OCI-LY7 (cell line): Measurements from ENCODE around the gene HLA-B. TPM values are rescaled to one million over a fixed set of nuclear protein-coding genes. Genes with fewer than 3 reads are reported as not detected.

Source experiments
- BruUV-seq: library from RNA; stranded (reverse); fragments of 400-500 nt; replicated peaks from 2 replicates; lab custom pipeline; 2021; lab: Mats Ljungman, UMichigan
- CTCF ChIA-PET: fragments of 300-600 bp; sonication (Branson Sonifier 250); formaldehyde crosslinking; loops from one replicate; lab custom pipeline; 2022; ENCODE audit warnings: antibody characterized with exemption; ENCODE audit not compliant: unreplicated experiment; lab: Charles Lee
- POLR2A ChIA-PET: fragments of 300-600 bp; sonication (Branson Sonifier 250); formaldehyde crosslinking; loops from one replicate; lab custom pipeline; 2022; ENCODE audit warnings: antibody characterized with exemption; lab: Charles Lee
- DNase-seq: peaks from one replicate; pipeline ENCODE4 v3.0.0-alpha.2; 2015; ENCODE audit warnings: low spot score
- H2AFZ ChIP-seq: fragments of 200-600 bp; sonication (generic), shearing (Covaris generic); 2 replicates; pipeline ENCODE4 v1.6.1; 2014; ENCODE audit warnings: mild to moderate bottlenecking, antibody characterized with exemption, low read length, moderate library complexity
- H3K27ac ChIP-seq: fragments of 200-600 bp; sonication (generic); 2 replicates; pipeline ENCODE4 v1.5.1; 2014; ENCODE audit warnings: mixed run types, low read depth, mild to moderate bottlenecking, moderate library complexity, low read length, inconsistent platforms; ENCODE audit not compliant: poor library complexity, severe bottlenecking
- H3K36me3 ChIP-seq: fragments of 200-600 bp; sonication (generic); 2 replicates; pipeline ENCODE4 v1.6.1; 2014; ENCODE audit warnings: mild to moderate bottlenecking, antibody characterized with exemption, low read length, moderate library complexity, mixed read lengths; ENCODE audit not compliant: insufficient read depth
- H3K4me1 ChIP-seq: fragments of 200-600 bp; sonication (generic); 2 replicates; pipeline ENCODE4 v1.5.1; 2014; ENCODE audit warnings: mild to moderate bottlenecking, low read length; ENCODE audit not compliant: insufficient read depth, poor library complexity, severe bottlenecking
- H3K4me2 ChIP-seq: fragments of 200-600 bp; sonication (generic); 2 replicates; pipeline ENCODE4 v1.6.1; 2014; ENCODE audit warnings: mild to moderate bottlenecking, low read length
- H3K4me3 ChIP-seq: fragments of 200-600 bp; sonication (generic); 2 replicates; pipeline ENCODE4 v1.5.1; 2014; ENCODE audit warnings: mild to moderate bottlenecking, low read depth, low read length; ENCODE audit not compliant: poor library complexity, severe bottlenecking
- H3K79me2 ChIP-seq: fragments of 200-600 bp; sonication (generic); 2 replicates; pipeline ENCODE4 v1.6.1; 2016; ENCODE audit warnings: low read depth, mild to moderate bottlenecking, low read length, moderate library complexity, mixed read lengths; ENCODE audit not compliant: insufficient read depth
- H3K9me2 ChIP-seq: fragments of 200-600 bp; sonication (generic); 2 replicates; pipeline ENCODE4 v1.6.1; 2016; ENCODE audit warnings: mild to moderate bottlenecking, low read length, mixed read lengths; ENCODE audit not compliant: insufficient read depth
- H3K9me3 ChIP-seq: fragments of 200-600 bp; sonication (generic); 2 replicates; pipeline ENCODE4 v1.6.1; 2014; ENCODE audit warnings: mild to moderate bottlenecking, mixed run types, low read length, mixed read lengths
- H4K20me1 ChIP-seq: fragments of 200-600 bp; sonication (generic); 2 replicates; pipeline ENCODE4 v1.6.1; 2014; ENCODE audit warnings: mild to moderate bottlenecking, antibody characterized with exemption, low read length, moderate library complexity, mixed read lengths; ENCODE audit not compliant: insufficient read depth
- EZH2phosphoT487 ChIP-seq: fragments of 200-600 bp; sonication (generic); IDR thresholded peaks from 2 replicates; pipeline ENCODE4 v1.6.1; 2018; ENCODE audit warnings: low read depth, borderline replicate concordance, mild to moderate bottlenecking, mixed run types, antibody characterized with exemption, low read length, moderate library complexity, mixed read lengths
- intact Hi-C: fragments of 100-400 bp; cut with micrococcal nuclease; formaldehyde crosslinking; loops from one replicate; pipeline ENCODE4 v1.10.0; 2022; ENCODE audit not compliant: unreplicated experiment
- total RNA-seq, 2 experiments: library from RNA; depleted of rRNA in 1 of 2; stranded (reverse); fragments of >200 nt in 1 of 2; shearing (Covaris generic) in 1 of 2; gene quantifications; 2 replicates each; pipeline ENCODE4 v1.2.3, GENCODE V29; 2014 to 2022
- TF ChIP-seq, protein P1 (sequence below): fragments of 200-600 bp; sonication (generic); conservative IDR thresholded peaks from 2 replicates; pipeline ENCODE4 v1.5.1; 2014; ENCODE audit warnings: mild to moderate bottlenecking, antibody characterized with exemption, low read length, moderate library complexity, mixed read lengths

Gene HLA-B
- total RNA-seq, 2 experiments from 2014 or later, result 238 to 258 TPM

DNA sequence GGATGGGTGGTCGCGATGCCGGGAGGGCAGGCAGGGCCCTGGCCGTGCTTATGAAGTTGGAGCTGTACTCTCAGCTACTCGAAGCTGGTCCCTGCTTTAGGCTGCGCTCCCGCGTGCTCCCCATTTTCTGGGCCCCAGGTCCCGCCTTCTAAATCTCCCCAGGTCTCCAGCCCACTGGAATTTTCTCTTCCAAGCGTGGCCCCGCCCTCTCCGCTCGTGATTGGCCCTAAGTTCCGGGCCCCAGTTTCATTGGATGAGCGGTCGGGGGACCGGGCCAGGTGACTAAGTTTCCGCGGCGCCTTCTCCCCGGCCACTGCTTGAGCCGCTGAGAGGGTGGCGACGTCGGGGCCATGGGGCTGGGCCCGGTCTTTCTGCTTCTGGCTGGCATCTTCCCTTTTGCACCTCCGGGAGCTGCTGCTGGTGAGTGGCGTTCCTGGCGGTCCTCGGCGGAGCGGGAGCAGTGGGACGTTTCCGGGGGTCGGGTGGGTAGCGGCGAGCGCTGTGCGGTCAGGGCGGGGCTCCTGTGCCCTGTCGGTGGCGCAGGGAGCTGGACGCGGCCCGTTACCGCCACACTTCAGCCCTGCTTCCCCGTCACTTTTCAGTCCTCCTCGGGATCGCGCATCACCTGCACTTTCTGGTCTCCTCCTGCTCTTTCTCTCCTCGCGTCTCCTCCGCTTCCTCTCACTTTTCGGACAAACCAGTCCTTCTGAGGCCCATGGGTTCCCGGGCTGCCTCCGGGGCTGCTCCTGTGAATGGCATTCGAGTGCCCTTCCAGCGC is 46.5 kb upstream of the HLA-B start, which contains the start of gene MICA:
Gene MICA (plus strand): TSS at position 313 of the 778 bp plus-strand sequence. CDS start 38 bp downstream, at position 351.
- Histone ChIP-seq H3K27ac (peak within 1 kb of the TSS; percentile 50), H3K9me3 (no peaks in the 10 kb centered on the region), H3K4me3 (peak within 1 kb of the TSS; percentile 79), H3K9me2 (no peaks in the 10 kb centered on the region), H3K79me2 (peaks cover 70% of the 10 kb centered on the region), H2AFZ (peak within 1 kb of the TSS; percentile 44; the same call in 1 of the 2 replicates), H3K4me1 (peaks cover 25% of the 10 kb centered on the region), H4K20me1 (peaks cover 15% of the 10 kb centered on the region; the same call in 1 of the 2 replicates), H3K36me3 (peaks cover 11% of the 10 kb centered on the region), H3K4me2 (peak within 1 kb of the TSS; percentile 99)
- no TSS peak for BruUV-seq
- POLR2A ChIA-PET, result interaction anchor here (1.3 kb wide), 1 partner anchor 57 kb away, joined by 3 read pairs; no protein-coding TSS in a partner anchor
- intact Hi-C loops, result loop anchor here (5.0 to 10.0 kb wide), 2 partner anchors 139 to 181 kb away; partner anchors contain the start of genes DDX39B, LST1 and LTB
- CTCF ChIA-PET, result interaction anchor here (0.9 kb wide), 1 partner anchor 39 kb away, joined by 3 read pairs; no protein-coding TSS in a partner anchor
- peak; percentile 73 for DNase-seq
- TF ChIP-seq, protein P1, sequence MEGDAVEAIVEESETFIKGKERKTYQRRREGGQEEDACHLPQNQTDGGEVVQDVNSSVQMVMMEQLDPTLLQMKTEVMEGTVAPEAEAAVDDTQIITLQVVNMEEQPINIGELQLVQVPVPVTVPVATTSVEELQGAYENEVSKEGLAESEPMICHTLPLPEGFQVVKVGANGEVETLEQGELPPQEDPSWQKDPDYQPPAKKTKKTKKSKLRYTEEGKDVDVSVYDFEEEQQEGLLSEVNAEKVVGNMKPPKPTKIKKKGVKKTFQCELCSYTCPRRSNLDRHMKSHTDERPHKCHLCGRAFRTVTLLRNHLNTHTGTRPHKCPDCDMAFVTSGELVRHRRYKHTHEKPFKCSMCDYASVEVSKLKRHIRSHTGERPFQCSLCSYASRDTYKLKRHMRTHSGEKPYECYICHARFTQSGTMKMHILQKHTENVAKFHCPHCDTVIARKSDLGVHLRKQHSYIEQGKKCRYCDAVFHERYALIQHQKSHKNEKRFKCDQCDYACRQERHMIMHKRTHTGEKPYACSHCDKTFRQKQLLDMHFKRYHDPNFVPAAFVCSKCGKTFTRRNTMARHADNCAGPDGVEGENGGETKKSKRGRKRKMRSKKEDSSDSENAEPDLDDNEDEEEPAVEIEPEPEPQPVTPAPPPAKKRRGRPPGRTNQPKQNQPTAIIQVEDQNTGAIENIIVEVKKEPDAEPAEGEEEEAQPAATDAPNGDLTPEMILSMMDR, result no peak
- TF ChIP-seq EZH2phosphoT487, result no peak

DNA sequence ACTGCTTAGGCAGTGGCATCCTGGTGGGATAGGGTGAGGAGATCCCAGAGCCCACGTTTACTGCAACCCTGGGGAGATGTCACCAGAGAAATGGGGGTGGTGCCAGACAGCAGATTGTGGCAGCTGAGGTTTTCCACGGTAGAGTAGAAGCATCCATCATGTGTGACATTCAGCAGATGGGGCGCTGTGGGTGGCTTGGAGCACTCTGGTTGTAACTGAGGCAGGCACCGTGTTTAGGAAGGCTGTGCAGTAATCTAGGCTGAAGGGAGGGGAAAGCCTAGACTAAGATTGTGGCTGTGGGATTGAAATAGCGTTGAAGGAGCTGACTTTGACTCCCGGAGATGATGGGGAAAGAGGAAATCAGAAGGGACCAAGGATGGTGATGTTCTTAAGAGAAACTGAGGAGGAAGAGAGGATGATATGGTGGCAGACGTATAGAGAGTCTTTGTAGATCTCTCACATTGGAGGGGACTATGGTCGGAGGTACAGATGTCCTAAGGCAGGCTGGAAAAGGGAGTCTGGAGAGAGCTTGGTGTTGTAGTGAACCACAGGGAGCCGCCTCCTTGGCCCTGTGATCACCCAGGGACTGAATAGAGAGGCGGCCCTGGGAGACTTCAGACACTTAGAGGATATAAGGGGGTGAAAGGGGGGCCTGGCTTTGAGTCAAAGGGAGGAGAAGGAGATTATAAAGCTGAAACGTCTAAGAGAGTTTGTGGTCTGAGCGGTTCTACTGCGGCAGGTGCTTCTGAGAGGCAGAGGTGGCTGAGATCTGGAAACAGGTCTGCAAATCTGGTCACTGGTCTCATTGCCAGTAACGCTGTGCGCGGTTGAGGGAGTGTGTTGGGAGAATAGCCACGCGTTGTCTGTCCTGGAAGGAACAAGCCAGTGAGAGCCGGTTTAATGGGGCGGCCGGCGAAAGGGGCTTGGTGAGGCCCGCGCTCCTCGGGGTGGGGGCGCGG is 45.6 kb upstream of the HLA-B start:
- ChIA-PET POLR2A (interaction anchor here (1.3 kb wide), 1 partner anchor 58 kb away, joined by 3 read pairs; no protein-coding TSS in a partner anchor), CTCF (interaction anchor here (0.5 to 0.9 kb wide), 2 partner anchors 40 to 404 kb away, joined by 3 read pairs; no protein-coding TSS in a partner anchor)
- Histone ChIP-seq H3K36me3 (peaks cover 17% of the 10 kb centered on the region), H3K9me3 (no peaks in the 10 kb centered on the region), H3K4me3 (peak overlapping the region; percentile 79), H3K79me2 (peaks cover 61% of the 10 kb centered on the region), H3K4me1 (peaks cover 25% of the 10 kb centered on the region), H3K27ac (peak overlapping the region; percentile 50), H2AFZ (peak overlapping the region; percentile 44; the same call in 1 of the 2 replicates), H3K9me2 (no peaks in the 10 kb centered on the region), H3K4me2 (peak overlapping the region; percentile 99), H4K20me1 (peaks cover 15% of the 10 kb centered on the region; the same call in 1 of the 2 replicates)
- peak; percentile 54 for DNase-seq
- BruUV-seq, result no TSS peak
- intact Hi-C loops, result loop anchor here (5.0 to 10.0 kb wide), 2 partner anchors 140 to 182 kb away; partner anchors contain the start of genes DDX39B, LST1 and LTB
- TF ChIP-seq, protein P1, result peak; percentile 51; the same call in 1 of the 2 replicates
- TF ChIP-seq EZH2phosphoT487, result no peak
